ENCODE data around the gene TRMT1. TPM values are rescaled to one million over a fixed set of nuclear protein-coding genes. Genes with fewer than 3 reads are reported as not detected.

The TRMT1 gene
- total and polyA plus RNA-seq, 2 donors (not counting 1 experiment from before 2014, with no cell fraction given), result 12.2 to 20.3 TPM

GRCh38 chr19:13130886-13131490, 14.4 kb upstream of the TRMT1 start:
- H4K20me1 ChIP-seq (ENCODE audit: control insufficient read depth, extremely low read depth, insufficient read depth, low read length), result no peaks in the 10 kb centered on the region
- H3K27ac ChIP-seq (ENCODE audit: insufficient read depth, low read length), result no peak overlapping the region
- H3K4me2 ChIP-seq (ENCODE audit: extremely low read depth, insufficient read depth, low read length), result no peak overlapping the region
- no peak for DNase-seq (ENCODE audit: low read depth in 2 of 2)
- no peaks in the 10 kb centered on the region for H3K9me3 ChIP-seq (ENCODE audit: control insufficient read depth, insufficient read depth, low read depth, low read length)
- no peaks in the 10 kb centered on the region for H3K4me1 ChIP-seq (ENCODE audit: control insufficient read depth, extremely low read depth, insufficient read depth, low read length)
- H2AFZ ChIP-seq (ENCODE audit: low read length), result no peak overlapping the region
- no peak overlapping the region for H3K9ac ChIP-seq (ENCODE audit: insufficient read depth, low read length)
- peaks cover 13% of the 10 kb centered on the region for H3K36me3 ChIP-seq (ENCODE audit: control insufficient read depth, insufficient read depth, low read length)
- H3K79me2 ChIP-seq (ENCODE audit: control insufficient read depth, insufficient read depth, low read length), result peaks cover 78% of the 10 kb centered on the region
- no peak overlapping the region for H3K4me3 ChIP-seq (replicated peaks in 1 of 4; ENCODE audit: control extremely low read depth in 1 of 4, insufficient read depth in 1 of 4, low read depth in 3 of 4, low read length in 4 of 4)
- TF ChIP-seq EZH2 (IDR thresholded peaks at IDR 0.05; ENCODE audit: low read length, missing control alignments), result no peak
- no peak for TF ChIP-seq CTCF (conservative IDR thresholded peaks at IDR 0.05 in 1 of 2, IDR thresholded peaks at IDR 0.05 in 1 of 2; ENCODE audit: low read depth in 1 of 2, low read length in 2 of 2)
- no peaks in the 10 kb centered on the region for H3K27me3 ChIP-seq (ENCODE audit: control insufficient read depth, insufficient read depth, low read length)

GRCh38 chr19:13129384-13129783, 12.8 kb upstream of the TRMT1 start:
- H3K36me3 ChIP-seq (ENCODE audit: control insufficient read depth, insufficient read depth, low read length), result peaks cover 2% of the 10 kb centered on the region
- no peak overlapping the region for H3K9ac ChIP-seq (ENCODE audit: insufficient read depth, low read length)
- no peaks in the 10 kb centered on the region for H3K9me3 ChIP-seq (ENCODE audit: control insufficient read depth, insufficient read depth, low read depth, low read length)
- DNase-seq (ENCODE audit: low read depth in 2 of 2), result no peak
- H3K4me3 ChIP-seq (replicated peaks in 1 of 4; ENCODE audit: control extremely low read depth in 1 of 4, insufficient read depth in 1 of 4, low read depth in 3 of 4, low read length in 4 of 4), result no peak overlapping the region
- H3K4me1 ChIP-seq (ENCODE audit: control insufficient read depth, extremely low read depth, insufficient read depth, low read length), result no peaks in the 10 kb centered on the region
- H4K20me1 ChIP-seq (ENCODE audit: control insufficient read depth, extremely low read depth, insufficient read depth, low read length), result no peaks in the 10 kb centered on the region
- no peaks in the 10 kb centered on the region for H3K27me3 ChIP-seq (ENCODE audit: control insufficient read depth, insufficient read depth, low read length)
- TF ChIP-seq EZH2 (IDR thresholded peaks at IDR 0.05; ENCODE audit: low read length, missing control alignments) (no peak), CTCF (conservative IDR thresholded peaks at IDR 0.05 in 1 of 2, IDR thresholded peaks at IDR 0.05 in 1 of 2; ENCODE audit: low read depth in 1 of 2, low read length in 2 of 2) (no peak)
- no peak overlapping the region for H3K4me2 ChIP-seq (ENCODE audit: extremely low read depth, insufficient read depth, low read length)
- no peak overlapping the region for H3K27ac ChIP-seq (ENCODE audit: insufficient read depth, low read length)
- peaks cover 76% of the 10 kb centered on the region for H3K79me2 ChIP-seq (ENCODE audit: control insufficient read depth, insufficient read depth, low read length)
- no peak overlapping the region for H2AFZ ChIP-seq (ENCODE audit: low read length)

- H3K9me3 ChIP-seq (ENCODE audit: control insufficient read depth, insufficient read depth, low read depth, low read length), result no peaks in the 10 kb centered on the region
- H3K4me1 ChIP-seq (ENCODE audit: control insufficient read depth, extremely low read depth, insufficient read depth, low read length), result no peaks in the 10 kb centered on the region
- H4K20me1 ChIP-seq (ENCODE audit: control insufficient read depth, extremely low read depth, insufficient read depth, low read length), result no peaks in the 10 kb centered on the region
- H3K27ac ChIP-seq (ENCODE audit: insufficient read depth, low read length), result no peak overlapping the region
- no peak for TF ChIP-seq EZH2 (IDR thresholded peaks at IDR 0.05; ENCODE audit: low read length, missing control alignments)
- no peak for TF ChIP-seq CTCF (conservative IDR thresholded peaks at IDR 0.05 in 1 of 2, IDR thresholded peaks at IDR 0.05 in 1 of 2; ENCODE audit: low read depth in 1 of 2, low read length in 2 of 2)
- no peak overlapping the region for H3K4me3 ChIP-seq (replicated peaks in 1 of 4; ENCODE audit: control extremely low read depth in 1 of 4, insufficient read depth in 1 of 4, low read depth in 3 of 4, low read length in 4 of 4)
- DNase-seq (ENCODE audit: low read depth in 2 of 2), result no peak
- H2AFZ ChIP-seq (ENCODE audit: low read length), result no peak overlapping the region
- H3K36me3 ChIP-seq (ENCODE audit: control insufficient read depth, insufficient read depth, low read length), result peaks cover 2% of the 10 kb centered on the region
- no peak overlapping the region for H3K9ac ChIP-seq (ENCODE audit: insufficient read depth, low read length)
- H3K79me2 ChIP-seq (ENCODE audit: control insufficient read depth, insufficient read depth, low read length), result peaks cover 74% of the 10 kb centered on the region
- no peak overlapping the region for H3K4me2 ChIP-seq (ENCODE audit: extremely low read depth, insufficient read depth, low read length)
- no peaks in the 10 kb centered on the region for H3K27me3 ChIP-seq (ENCODE audit: control insufficient read depth, insufficient read depth, low read length)
These were observed 12.0 kb upstream of the TRMT1 start for GRCh38 chr19:13128583-13128982.

Measured in fibroblast of lung (primary cell).